ENCODE results near the gene SCAMP2. TPM values are rescaled to one million over a fixed set of nuclear protein-coding genes. Genes with fewer than 3 reads are reported as not detected.
A peak's percentile ranks its signal among the peaks of the same experiment; 100 is the strongest.

The SCAMP2 gene
- total RNA-seq, 1 donor from 2014 or later = 42.6 TPM

GRCh38 chr15:74869372-74869725 lies 3.8 kb downstream of the SCAMP2 start:
- intact Hi-C loops (cut with DNase I) = no loop called here
- DNase-seq (ENCODE audit: missing footprints) (no peak), ATAC-seq (peak; percentile 20)

GRCh38 chr15:74868059-74868458 lies 5.1 kb downstream of the SCAMP2 start:
- intact Hi-C loops (cut with DNase I) = no loop called here
- peak; percentile 12 for ATAC-seq

GRCh38 chr15:74867466-74868038 lies 5.6 kb downstream of the SCAMP2 start:
- DNase-seq (ENCODE audit: missing footprints) = no peak
- no peak for ATAC-seq
- intact Hi-C loops (cut with DNase I) = no loop called here

More at GRCh38 chr15:74868059-74868458, 5.1 kb downstream of the SCAMP2 start:
- DNase-seq (ENCODE audit: missing footprints) = no peak

GRCh38 chr15:74866090-74866489 lies 7.1 kb downstream of the SCAMP2 start:
- intact Hi-C loops (cut with DNase I) = no loop called here
- DNase-seq (ENCODE audit: missing footprints) = no peak

GRCh38 chr15:74865316-74865715 lies 7.8 kb downstream of the SCAMP2 start:
- DNase-seq (ENCODE audit: missing footprints) (no peak), ATAC-seq (no peak)
- intact Hi-C loops (cut with DNase I) = no loop called here

More at GRCh38 chr15:74866090-74866489, 7.1 kb downstream of the SCAMP2 start:
- no peak for ATAC-seq

GRCh38 chr15:74864296-74864695 lies 8.9 kb downstream of the SCAMP2 start:
- DNase-seq (ENCODE audit: missing footprints) (no peak), ATAC-seq (no peak)
- intact Hi-C loops (cut with DNase I) = no loop called here

GRCh38 chr15:74863239-74864056 lies 9.7 kb downstream of the SCAMP2 start:
- intact Hi-C loops (cut with DNase I) = no loop called here
- ATAC-seq (no peak), DNase-seq (ENCODE audit: missing footprints) (no peak)

- intact Hi-C loops (cut with DNase I) = no loop called here
- ATAC-seq (no peak), DNase-seq (ENCODE audit: missing footprints) (no peak)
Measured at GRCh38 chr15:74858369-74858740, 14.8 kb downstream of the SCAMP2 start.

- intact Hi-C loops (cut with DNase I) = no loop called here
- ATAC-seq (no peak), DNase-seq (ENCODE audit: missing footprints) (no peak)
Measured at GRCh38 chr15:74857671-74858368, 15.3 kb downstream of the SCAMP2 start.

GRCh38 chr15:74857082-74857655 lies 16.0 kb downstream of the SCAMP2 start:
- DNase-seq (ENCODE audit: missing footprints) = no peak
- ATAC-seq = peak; percentile 36
- intact Hi-C loops (cut with DNase I) = no loop called here

GRCh38 chr15:74856537-74856936 lies 16.6 kb downstream of the SCAMP2 start:
- intact Hi-C loops (cut with DNase I) = no loop called here
- ATAC-seq = no peak
- no peak for DNase-seq (ENCODE audit: missing footprints)

- intact Hi-C loops (cut with DNase I) = no loop called here
- ATAC-seq = peak; percentile 66
- DNase-seq (ENCODE audit: missing footprints) = no peak
Measured at GRCh38 chr15:74855857-74856256, 17.3 kb downstream of the SCAMP2 start.

GRCh38 chr15:74854453-74855022 lies 18.6 kb downstream of the SCAMP2 start:
- ATAC-seq (no peak), DNase-seq (ENCODE audit: missing footprints) (no peak)
- intact Hi-C loops (cut with DNase I) = no loop called here

GRCh38 chr15:74851960-74852359 lies 21.2 kb downstream of the SCAMP2 start:
- intact Hi-C loops (cut with DNase I) = no loop called here
- ATAC-seq (no peak), DNase-seq (ENCODE audit: missing footprints) (no peak)

- no peak for ATAC-seq
- no peak for DNase-seq (ENCODE audit: missing footprints)
- intact Hi-C loops (cut with DNase I) = no loop called here
Measured at GRCh38 chr15:74850393-74850792, 22.8 kb downstream of the SCAMP2 start.

GRCh38 chr15:74847432-74847831 lies 25.7 kb downstream of the SCAMP2 start:
- DNase-seq (ENCODE audit: missing footprints) (no peak), ATAC-seq (peak; percentile 30)
- intact Hi-C loops (cut with DNase I) = no loop called here

GRCh38 chr15:74845581-74845980 lies 27.6 kb downstream of the SCAMP2 start:
- no peak for DNase-seq (ENCODE audit: missing footprints)
- ATAC-seq = no peak
- intact Hi-C loops (cut with DNase I) = no loop called here

- ATAC-seq = no peak
- no peak for DNase-seq (ENCODE audit: missing footprints)
- intact Hi-C loops (cut with DNase I) = no loop called here
Measured at GRCh38 chr15:74845208-74845568, 28.0 kb downstream of the SCAMP2 start.

Measured in Right ventricle myocardium inferior (tissue), 1 donor.